GM12872 (cell line): Measurements from ENCODE around the gene DCK.

Source experiments
- CTCF ChIP-seq: IDR thresholded peaks from 3 replicates; pipeline ENCODE4 v1.5.1; 2011; ENCODE audit warnings: low read depth, mild to moderate bottlenecking, low read length, moderate library complexity; ENCODE audit not compliant: insufficient read depth

DCK gene

GRCh38 chr4:70958681-70959080 lies 34.8 kb upstream of the DCK start:
- TF ChIP-seq CTCF: no peak

DNA sequence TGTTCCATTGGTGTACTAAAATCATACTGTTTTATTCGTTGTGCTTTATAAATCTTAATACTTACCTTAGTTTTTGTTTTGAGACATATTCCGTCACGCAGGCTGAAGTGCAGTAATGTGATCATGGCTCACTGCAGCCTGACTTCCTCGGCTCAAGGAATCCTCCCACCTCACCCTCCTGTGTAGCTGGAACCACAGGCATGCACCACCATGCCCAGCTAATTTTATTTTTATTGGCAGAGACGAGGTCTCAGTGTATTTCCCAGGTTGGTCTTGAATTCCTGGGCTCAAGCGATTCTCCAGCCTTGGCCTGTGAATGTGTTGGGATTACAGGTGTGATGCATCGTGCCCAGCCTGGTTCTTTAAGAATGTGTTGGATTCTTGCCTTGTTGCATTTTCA lies 24.4 kb upstream of the DCK start:
- TF ChIP-seq CTCF: no peak

GRCh38 chr4:70976252-70976651 lies 17.2 kb upstream of the DCK start:
- TF ChIP-seq CTCF: no peak

GRCh38 chr4:70979445-70980008 lies 13.9 kb upstream of the DCK start:
- TF ChIP-seq CTCF: no peak

DNA sequence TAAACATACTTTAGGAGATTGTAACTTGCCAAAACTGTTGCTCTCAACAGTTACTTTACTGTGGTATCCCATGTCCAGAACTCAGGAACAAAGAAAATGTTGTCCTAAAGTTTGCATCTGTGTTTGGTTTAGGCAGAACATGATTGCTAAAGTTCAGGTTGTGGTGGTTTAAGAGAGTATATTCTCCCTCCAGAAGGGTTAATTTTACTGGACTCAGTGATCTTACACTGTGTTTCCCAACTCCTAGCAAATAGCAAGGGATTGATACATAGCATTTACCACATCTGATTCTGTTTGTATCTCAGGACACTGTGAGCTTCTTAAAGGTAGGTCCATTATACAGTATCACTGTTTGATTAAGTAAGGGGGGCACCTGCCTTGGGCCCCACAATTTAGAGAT lies 13.3 kb upstream of the DCK start:
- TF ChIP-seq CTCF: no peak

- no peak for TF ChIP-seq CTCF
Observed at GRCh38 chr4:70984106-70984505, 9.3 kb upstream of the DCK start.

GRCh38 chr4:70984589-70984988 lies 8.9 kb upstream of the DCK start:
- TF ChIP-seq CTCF: no peak
